Adrenal gland (tissue), 5 donors: ENCODE measurements around the gene FIS1.

Experiments used
- POLR2A ChIP-seq, 2 donors: fragments of 450-650 bp; IDR thresholded peaks; one replicate each; pipeline ENCODE4 v1.6.1; 2017; ENCODE audit warnings: antibody characterized with exemption in 2 of 2, mild to moderate bottlenecking in 2 of 2, moderate library complexity in 1 of 2
- TF ChIP-seq, protein P1 (sequence below), 6 experiments: fragments of 450-650 bp in 4 of 6; fragments of 200-600 bp in 2 of 6; sonication (generic) in 1 of 6; IDR thresholded peaks; 1 replicate in 5 of 6; 2 replicates in 1 of 6; pipeline versions ENCODE4 v1.5.1 to v1.8.0; 2016 to 2021; ENCODE audit warnings: antibody characterized with exemption in 6 of 6, mild to moderate bottlenecking in 2 of 6, moderate library complexity in 1 of 6
- donor health status: DM: no; HTN: no; CAD: no.

DNA sequence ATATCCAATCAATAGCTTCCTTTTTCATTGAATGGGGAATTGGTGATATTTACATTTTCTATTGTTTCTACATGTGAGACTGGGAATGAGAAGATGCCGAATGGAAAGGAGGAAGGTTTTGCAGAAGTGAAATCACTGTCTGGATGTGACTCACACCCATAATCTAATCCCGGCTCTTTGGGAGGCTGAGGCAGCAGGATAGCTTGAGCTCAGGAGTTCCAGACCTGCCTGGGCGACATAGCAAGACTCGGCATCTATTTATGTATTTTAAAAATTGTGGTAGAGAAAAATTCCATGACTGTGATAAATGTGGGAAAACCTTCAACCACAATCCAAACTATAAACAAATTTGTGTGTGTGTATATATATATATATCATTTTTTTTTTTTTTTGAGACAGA is 10.9 kb upstream of the FIS1 start:
- no peak for TF ChIP-seq POLR2A (IDR thresholded peaks at IDR 0.05)
- TF ChIP-seq, protein P1, sequence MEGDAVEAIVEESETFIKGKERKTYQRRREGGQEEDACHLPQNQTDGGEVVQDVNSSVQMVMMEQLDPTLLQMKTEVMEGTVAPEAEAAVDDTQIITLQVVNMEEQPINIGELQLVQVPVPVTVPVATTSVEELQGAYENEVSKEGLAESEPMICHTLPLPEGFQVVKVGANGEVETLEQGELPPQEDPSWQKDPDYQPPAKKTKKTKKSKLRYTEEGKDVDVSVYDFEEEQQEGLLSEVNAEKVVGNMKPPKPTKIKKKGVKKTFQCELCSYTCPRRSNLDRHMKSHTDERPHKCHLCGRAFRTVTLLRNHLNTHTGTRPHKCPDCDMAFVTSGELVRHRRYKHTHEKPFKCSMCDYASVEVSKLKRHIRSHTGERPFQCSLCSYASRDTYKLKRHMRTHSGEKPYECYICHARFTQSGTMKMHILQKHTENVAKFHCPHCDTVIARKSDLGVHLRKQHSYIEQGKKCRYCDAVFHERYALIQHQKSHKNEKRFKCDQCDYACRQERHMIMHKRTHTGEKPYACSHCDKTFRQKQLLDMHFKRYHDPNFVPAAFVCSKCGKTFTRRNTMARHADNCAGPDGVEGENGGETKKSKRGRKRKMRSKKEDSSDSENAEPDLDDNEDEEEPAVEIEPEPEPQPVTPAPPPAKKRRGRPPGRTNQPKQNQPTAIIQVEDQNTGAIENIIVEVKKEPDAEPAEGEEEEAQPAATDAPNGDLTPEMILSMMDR (IDR thresholded peaks at IDR 0.05) = no peak
